Central memory CD8-positive, alpha-beta T cell (primary cell): ENCODE measurements around the gene AHSP.
"Not testable (repeated sequence)": the region's sequence is repeated elsewhere in the genome, so short reads cannot be mapped to it uniquely, and the experiment has no call there.

ENCODE experiments used
- ATAC-seq: fragments of 150-1000 bp; cut with Tn5 transposase; replicated peaks from 2 replicates; pipeline ENCODE4 v1.10.0; 2022; ENCODE audit warnings: mild to moderate bottlenecking, moderate FRiP score, moderate number of reproducible peaks; ENCODE audit not compliant: poor library complexity, severe bottlenecking; ENCODE audit errors: extremely low read depth
- DNase-seq, 2 donors: peaks; one replicate each; pipeline ENCODE4 v3.0.0; 2021; ENCODE audit warnings: low spot score in 2 of 2
- H3K27ac Mint-ChIP-seq: one replicate; pipeline ENCODE4 v1.8.0; 2022; ENCODE audit warnings: low read depth, mild to moderate bottlenecking, moderate library complexity, mixed read lengths
- H3K27me3 Mint-ChIP-seq: one replicate; pipeline ENCODE4 v1.8.0; 2022; ENCODE audit warnings: mixed read lengths
- H3K36me3 Mint-ChIP-seq: one replicate; pipeline ENCODE4 v1.8.0; 2022; ENCODE audit warnings: mild to moderate bottlenecking, moderate library complexity, mixed read lengths; ENCODE audit not compliant: insufficient read depth
- H3K4me1 Mint-ChIP-seq: one replicate; pipeline ENCODE4 v1.8.0; 2022; ENCODE audit warnings: mixed read lengths
- H3K4me3 Mint-ChIP-seq: one replicate; pipeline ENCODE4 v1.8.0; 2022; ENCODE audit warnings: mild to moderate bottlenecking, moderate library complexity, mixed read lengths
- H3K9me3 Mint-ChIP-seq: one replicate; pipeline ENCODE4 v1.8.0; 2022; ENCODE audit warnings: mixed read lengths

Gene AHSP

GRCh38 chr16:31539762-31540161, 12.1 kb downstream of the AHSP start:
- H3K27me3 Mint-ChIP-seq: peaks cover 67% of the 10 kb centered on the region
- H3K4me3 Mint-ChIP-seq, DNase-seq, H3K4me1 Mint-ChIP-seq, H3K27ac Mint-ChIP-seq, ATAC-seq, H3K36me3 Mint-ChIP-seq, H3K9me3 Mint-ChIP-seq: not testable (repeated sequence)

DNA sequence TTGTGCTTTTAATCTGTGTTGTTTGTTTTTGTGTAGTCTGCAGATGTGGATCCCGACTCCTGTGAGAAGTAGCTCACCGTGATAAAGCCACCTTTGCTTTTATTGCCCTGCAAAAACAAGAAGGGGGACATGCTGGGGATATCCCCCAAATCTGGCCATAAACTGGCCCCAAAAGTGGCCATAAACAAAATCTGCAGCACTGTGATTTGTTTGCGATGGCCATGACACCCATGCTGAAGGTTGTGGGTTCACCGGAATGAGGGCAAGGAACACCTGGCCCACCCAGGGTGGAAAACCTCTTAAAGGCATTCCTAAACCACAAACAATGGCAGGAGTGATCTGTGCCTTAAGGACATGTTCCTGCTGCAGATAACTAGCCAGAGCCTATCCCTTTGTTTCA, 15.1 kb downstream of the AHSP start:
- ATAC-seq (no peak), DNase-seq (no peak)
- Mint-ChIP-seq H3K9me3 (peaks cover 6% of the 10 kb centered on the region), H3K27ac (no peak overlapping the region), H3K4me1 (no peaks in the 10 kb centered on the region), H3K27me3 (peaks cover 48% of the 10 kb centered on the region), H3K4me3 (no peak overlapping the region), H3K36me3 (no peaks in the 10 kb centered on the region)

- ATAC-seq: no peak
- H3K27me3 Mint-ChIP-seq: peaks cover 82% of the 10 kb centered on the region
- no peaks in the 10 kb centered on the region for H3K4me1 Mint-ChIP-seq
- no peaks in the 10 kb centered on the region for H3K9me3 Mint-ChIP-seq
- DNase-seq: no peak
- no peak overlapping the region for H3K27ac Mint-ChIP-seq
- no peak overlapping the region for H3K4me3 Mint-ChIP-seq
- no peaks in the 10 kb centered on the region for H3K36me3 Mint-ChIP-seq
Observed at GRCh38 chr16:31561426-31562233, 33.9 kb downstream of the AHSP start.

DNA sequence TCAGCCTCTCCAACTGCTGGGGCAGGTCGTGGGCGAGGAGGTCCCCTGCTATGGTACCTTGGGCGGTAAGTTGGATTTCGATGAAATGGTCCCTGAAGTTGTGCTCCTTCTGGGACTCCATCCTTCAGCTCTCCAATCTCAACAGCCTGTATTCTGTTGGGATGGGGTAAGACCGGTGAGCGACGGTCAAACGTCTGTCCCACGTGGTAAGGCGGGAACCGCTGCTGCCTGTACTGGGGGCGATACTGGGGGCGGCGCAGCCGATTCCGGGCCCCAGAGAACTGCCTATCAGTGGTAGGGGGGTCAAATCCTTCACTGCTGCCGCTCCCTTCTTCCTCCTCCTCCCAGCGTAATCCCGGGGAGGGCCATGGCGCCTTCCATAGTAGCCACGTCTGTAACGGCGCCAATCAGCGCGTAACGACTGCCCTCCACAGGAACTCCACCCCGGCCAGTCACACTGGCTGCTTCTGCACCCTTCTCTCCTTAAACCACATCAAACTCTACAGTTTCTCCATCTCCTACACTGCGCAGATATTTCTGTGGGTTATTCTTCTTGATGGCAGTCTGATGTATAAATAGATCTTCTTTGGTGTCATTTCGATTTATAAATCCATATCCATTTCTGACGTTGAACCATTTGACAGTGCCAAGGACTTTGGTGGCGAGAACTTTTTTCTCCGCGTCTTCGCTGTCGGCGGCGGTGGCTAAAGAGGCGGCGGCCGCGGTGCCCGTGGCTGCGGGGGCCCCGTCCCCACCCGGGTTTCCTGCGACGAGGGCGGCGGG, 41.1 kb downstream of the AHSP start:
- no peak overlapping the region for H3K27ac Mint-ChIP-seq
- peaks cover 11% of the 10 kb centered on the region for H3K9me3 Mint-ChIP-seq
- DNase-seq (no peak), ATAC-seq (no peak)
- peaks cover 6% of the 10 kb centered on the region for H3K4me1 Mint-ChIP-seq
- peaks cover 88% of the 10 kb centered on the region for H3K27me3 Mint-ChIP-seq
- H3K4me3 Mint-ChIP-seq: no peak overlapping the region
- no peaks in the 10 kb centered on the region for H3K36me3 Mint-ChIP-seq

DNA sequence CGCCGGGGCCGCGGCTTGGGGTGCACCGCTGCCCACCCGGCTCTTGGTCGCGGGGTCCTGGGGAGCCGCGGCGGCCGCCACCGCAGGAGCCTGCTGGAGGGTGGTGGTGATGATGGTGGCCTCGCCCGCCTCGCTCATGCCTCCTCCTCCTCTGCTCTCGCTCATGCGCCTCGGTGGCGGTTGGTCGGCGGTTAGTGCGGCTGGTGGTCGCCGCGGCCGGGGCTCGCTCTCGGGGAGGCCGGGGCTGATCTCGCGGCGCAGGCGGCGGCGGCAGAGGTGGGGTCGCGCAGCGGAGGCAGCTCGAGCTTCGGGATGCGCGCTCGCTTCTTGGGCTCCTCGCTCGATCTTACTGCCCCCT, 41.6 kb downstream of the AHSP start:
- DNase-seq: no peak
- Mint-ChIP-seq H3K4me1 (peaks cover 6% of the 10 kb centered on the region), H3K27me3 (peaks cover 86% of the 10 kb centered on the region), H3K4me3 (peak overlapping the region; percentile 72), H3K27ac (no peak overlapping the region), H3K36me3 (no peaks in the 10 kb centered on the region), H3K9me3 (peaks cover 11% of the 10 kb centered on the region)
- no peak for ATAC-seq

DNA sequence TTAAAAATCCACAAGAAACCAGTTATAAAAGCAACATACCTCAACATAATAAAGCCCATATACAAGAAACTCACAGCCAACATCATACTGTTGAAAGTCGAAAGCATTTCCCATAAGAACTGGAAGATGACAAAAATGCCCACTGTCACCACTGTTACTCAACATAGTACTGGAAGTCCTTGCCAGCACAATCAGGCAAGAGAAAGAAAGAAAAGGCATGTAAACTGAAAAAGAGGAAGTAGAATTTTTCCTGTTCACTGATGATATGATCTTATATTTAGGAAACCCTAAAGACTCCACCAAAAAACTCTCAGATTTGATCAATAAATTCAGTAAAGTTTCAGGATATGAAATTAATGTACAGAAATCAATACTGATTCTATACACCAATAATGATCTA, 45.1 kb downstream of the AHSP start:
- H3K27ac Mint-ChIP-seq: no peak overlapping the region
- H3K9me3 Mint-ChIP-seq: peaks cover 19% of the 10 kb centered on the region
- peaks cover 76% of the 10 kb centered on the region for H3K27me3 Mint-ChIP-seq
- no peak for DNase-seq
- H3K36me3 Mint-ChIP-seq: no peaks in the 10 kb centered on the region
- H3K4me3 Mint-ChIP-seq: no peak overlapping the region
- no peak for ATAC-seq
- peaks cover 6% of the 10 kb centered on the region for H3K4me1 Mint-ChIP-seq

- H3K27ac Mint-ChIP-seq, ATAC-seq, H3K4me1 Mint-ChIP-seq, H3K36me3 Mint-ChIP-seq, H3K4me3 Mint-ChIP-seq, DNase-seq: not testable (repeated sequence)
- H3K27me3 Mint-ChIP-seq: peaks cover 62% of the 10 kb centered on the region
- peaks cover 31% of the 10 kb centered on the region for H3K9me3 Mint-ChIP-seq
Observed at GRCh38 chr16:31574159-31574558, 46.5 kb downstream of the AHSP start.

- H3K36me3 Mint-ChIP-seq: no peaks in the 10 kb centered on the region
- H3K4me3 Mint-ChIP-seq: no peak overlapping the region
- H3K9me3 Mint-ChIP-seq: peaks cover 27% of the 10 kb centered on the region
Observed at GRCh38 chr16:31577411-31577810, 49.7 kb downstream of the AHSP start.

More at GRCh38 chr16:31577411-31577810, 49.7 kb downstream of the AHSP start:
- Mint-ChIP-seq H3K27me3 (peaks cover 30% of the 10 kb centered on the region), H3K4me1 (no peaks in the 10 kb centered on the region), H3K27ac (no peak overlapping the region)
- no peak for ATAC-seq
- no peak for DNase-seq
